Measurements from ENCODE around the gene SLC4A8. TPM values are rescaled to one million over a fixed set of nuclear protein-coding genes. Genes with fewer than 3 reads are reported as not detected.

SLC4A8 gene
- total RNA-seq, 1 experiment from 2014 or later: 26.3 TPM

- Histone ChIP-seq H2BK12ac (ENCODE audit: insufficient read length, low read depth, low read length) (no peak overlapping the region), H3K14ac (ENCODE audit: insufficient read depth, low read length) (no peak overlapping the region), H3K79me1 (ENCODE audit: insufficient read depth, low read depth, low read length, poor library complexity, severe bottlenecking) (no peaks in the 10 kb centered on the region), H3K18ac (ENCODE audit: insufficient read length, low read depth, low read length) (no peak overlapping the region), H3K27ac (ENCODE audit: insufficient read length, low read depth, low read length) (no peak overlapping the region), H4K20me1 (ENCODE audit: control insufficient read depth, insufficient read depth, insufficient read length) (no peaks in the 10 kb centered on the region), H3K23ac (ENCODE audit: insufficient read length, low read depth, low read length) (no peak overlapping the region), H4K5ac (ENCODE audit: insufficient read length, low read depth, low read length) (no peak overlapping the region), H3K4me2 (ENCODE audit: insufficient read depth, insufficient read length, low read length) (no peak overlapping the region), H3K4ac (ENCODE audit: low read depth, low read length) (no peak overlapping the region), H3K56ac (ENCODE audit: insufficient read length, low read depth, low read length) (no peak overlapping the region), H2BK120ac (ENCODE audit: low read depth, low read length, poor library complexity, severe bottlenecking) (no peak overlapping the region), H2BK20ac (ENCODE audit: low read depth, low read length, poor library complexity, severe bottlenecking) (no peak overlapping the region), H2AFZ (ENCODE audit: low read length) (no peak overlapping the region), H2BK5ac (ENCODE audit: insufficient read length, low read length) (no peak overlapping the region), H3K9ac (ENCODE audit: extremely low read depth, insufficient read length, low read length) (no peak overlapping the region), H2AK5ac (ENCODE audit: insufficient read length, low read length) (no peak overlapping the region), H3T11ph (ENCODE audit: low read length) (no peak overlapping the region), H3K9me3 (ENCODE audit: control insufficient read depth, low read depth, low read length) (no peaks in the 10 kb centered on the region), H4K91ac (ENCODE audit: insufficient read length, low read depth, low read length) (no peak overlapping the region), H3K27me3 (ENCODE audit: insufficient read depth, low read length) (0 out of 2 replicates have a peak, but pooled peaks cover 2% of the 10 kb centered on the region), H2BK15ac (ENCODE audit: low read depth, low read length) (no peak overlapping the region), H3K4me1 (ENCODE audit: insufficient read depth, low read length) (peaks cover 8% of the 10 kb centered on the region), H3K23me2 (ENCODE audit: insufficient read length, low read depth, low read length, poor library complexity, severe bottlenecking) (no peaks in the 10 kb centered on the region), H3K79me2 (ENCODE audit: insufficient read depth, low read length) (no peaks in the 10 kb centered on the region), H4K8ac (replicated peaks; ENCODE audit: insufficient read length, low read depth, low read length) (no peak overlapping the region)
- no peaks in the 10 kb centered on the region for H3K9me3 Mint-ChIP-seq
- no peak for DNase-seq
- H3K27me3 Mint-ChIP-seq (ENCODE audit: low read depth): no peaks in the 10 kb centered on the region
- peak overlapping the region in 2 of 3 experiments; percentile 74 to 75; a peak in 2 of 7 replicates for H3K27ac Mint-ChIP-seq
- peaks cover 47 to 53% of the 10 kb centered on the region in 2 experiments for H3K4me1 Mint-ChIP-seq
- H3K36me3 Mint-ChIP-seq (ENCODE audit: insufficient read depth in 1 of 3, low read depth in 3 of 3): peaks cover 2 to 22% (median 15%) of the 10 kb centered on the region in 3 experiments; a peak in 5 of 7 replicates
- no CpG with 5 or more reads among the region's 1 CpG for WGBS (ENCODE audit: extremely low coverage, insufficient read length, low lambda C conversion rate)
- TF ChIP-seq CTCF (conservative IDR thresholded peaks at IDR 0.05): no peak
- no peak overlapping the region for H3K4me3 Mint-ChIP-seq
Measured at GRCh38 chr12:51450333-51450732, 25.7 kb downstream of the SLC4A8 start.

Measured in H9 (cell line).